ENCODE results near the gene ZNF532. TPM values are rescaled to one million over a fixed set of nuclear protein-coding genes. Genes with fewer than 3 reads are reported as not detected.

The ZNF532 gene
- total and polyA plus RNA-seq, 2 donors from 2014 or later = 5.7 to 76.3 TPM

GRCh38 chr18:58831606-58832005, 33.1 kb upstream of the ZNF532 start:
- intact Hi-C loops (cut with DNase I) = no loop called here
- FAIRE-seq = no peak

GRCh38 chr18:58838165-58838860, 26.4 kb upstream of the ZNF532 start:
- H3K27me3 ChIP-seq (ENCODE audit: control insufficient read depth, insufficient read depth, low read length) = no peaks in the 10 kb centered on the region
- H3K9ac ChIP-seq (ENCODE audit: low read length in 3 of 3) = no peak overlapping the region
- no peaks in the 10 kb centered on the region for H3K36me3 ChIP-seq (ENCODE audit: control insufficient read depth in 2 of 3, insufficient read depth in 3 of 3, low read length in 3 of 3)
- DNase-seq (no peak), FAIRE-seq (no peak)
- H3K27ac ChIP-seq (ENCODE audit: low read depth in 2 of 2, low read length in 2 of 2) = no peak overlapping the region
- H3K4me3 ChIP-seq (ENCODE audit: low read length in 3 of 3) = no peak overlapping the region
- no peak for TF ChIP-seq CTCF (IDR thresholded peaks at IDR 0.05; ENCODE audit: borderline replicate concordance, extremely low read depth, insufficient read depth)
- no peaks in the 10 kb centered on the region for H3K9me3 ChIP-seq (ENCODE audit: control insufficient read depth in 2 of 3, insufficient read depth in 1 of 3, low read length in 3 of 3)
- no peaks in the 10 kb centered on the region for H3K4me1 ChIP-seq (ENCODE audit: control insufficient read depth in 2 of 3, insufficient read depth in 2 of 3, low read depth in 1 of 3, low read length in 3 of 3)
- intact Hi-C loops (cut with DNase I) = no loop called here

More at GRCh38 chr18:58831606-58832005, 33.1 kb upstream of the ZNF532 start:
- no peaks in the 10 kb centered on the region for H3K9me3 ChIP-seq (ENCODE audit: control insufficient read depth in 2 of 3, insufficient read depth in 1 of 3, low read length in 3 of 3)
- no peaks in the 10 kb centered on the region for H3K4me1 ChIP-seq (ENCODE audit: control insufficient read depth in 2 of 3, insufficient read depth in 2 of 3, low read depth in 1 of 3, low read length in 3 of 3)
- DNase-seq = no peak
- no peak overlapping the region for H3K9ac ChIP-seq (ENCODE audit: low read length in 3 of 3)
- H3K27ac ChIP-seq (ENCODE audit: low read depth in 2 of 2, low read length in 2 of 2) = no peak overlapping the region
- H3K27me3 ChIP-seq (ENCODE audit: control insufficient read depth, insufficient read depth, low read length) = no peaks in the 10 kb centered on the region
- no peaks in the 10 kb centered on the region for H3K36me3 ChIP-seq (ENCODE audit: control insufficient read depth in 2 of 3, insufficient read depth in 3 of 3, low read length in 3 of 3)
- H3K4me3 ChIP-seq (ENCODE audit: low read length in 3 of 3) = no peak overlapping the region
- no peak for TF ChIP-seq CTCF (IDR thresholded peaks at IDR 0.05; ENCODE audit: borderline replicate concordance, extremely low read depth, insufficient read depth)

GRCh38 chr18:58838946-58839345, 25.7 kb upstream of the ZNF532 start:
- Histone ChIP-seq H3K4me3 (ENCODE audit: low read length in 3 of 3) (no peak overlapping the region), H3K27ac (ENCODE audit: low read depth in 2 of 2, low read length in 2 of 2) (no peak overlapping the region), H3K9ac (ENCODE audit: low read length in 3 of 3) (no peak overlapping the region), H3K36me3 (ENCODE audit: control insufficient read depth in 2 of 3, insufficient read depth in 3 of 3, low read length in 3 of 3) (no peaks in the 10 kb centered on the region), H3K27me3 (ENCODE audit: control insufficient read depth, insufficient read depth, low read length) (no peaks in the 10 kb centered on the region), H3K9me3 (ENCODE audit: control insufficient read depth in 2 of 3, insufficient read depth in 1 of 3, low read length in 3 of 3) (no peaks in the 10 kb centered on the region), H3K4me1 (ENCODE audit: control insufficient read depth in 2 of 3, insufficient read depth in 2 of 3, low read depth in 1 of 3, low read length in 3 of 3) (no peaks in the 10 kb centered on the region)
- TF ChIP-seq CTCF (IDR thresholded peaks at IDR 0.05; ENCODE audit: borderline replicate concordance, extremely low read depth, insufficient read depth) = no peak
- intact Hi-C loops (cut with DNase I) = no loop called here
- FAIRE-seq (no peak), DNase-seq (no peak)
